RWPE1 (cell line): ENCODE results near the gene CAMK2D.
A peak's percentile ranks its signal among the peaks of the same experiment; 100 is the strongest.

Source experiments
- CTCF ChIA-PET: fragments of 350-600 bp; sonication (Branson Sonifier 250); formaldehyde crosslinking; extraction: SDS; loops from one replicate; lab custom pipeline; 2021; lab: Yijun Ruan, JAX
- POLR2A ChIA-PET: fragments of 400-600 bp; formaldehyde crosslinking; extraction: SDS; loops from one replicate; lab custom pipeline; 2020; ENCODE audit warnings: antibody characterized with exemption; ENCODE audit not compliant: low non-redundant PET; lab: Yijun Ruan, JAX
- DNase-seq: peaks from one replicate; pipeline ENCODE4 v3.0.0; 2012; ENCODE audit warnings: low spot score
- H3K27ac ChIP-seq: fragments of 450-650 bp; 2 replicates; pipeline ENCODE4 v1.5.1; 2017
- TF ChIP-seq, protein P1 (sequence below): fragments of 450-650 bp; conservative IDR thresholded peaks from 2 replicates; pipeline ENCODE4 v1.5.1; 2017; ENCODE audit warnings: low read depth, mild to moderate bottlenecking

Gene CAMK2D

DNA sequence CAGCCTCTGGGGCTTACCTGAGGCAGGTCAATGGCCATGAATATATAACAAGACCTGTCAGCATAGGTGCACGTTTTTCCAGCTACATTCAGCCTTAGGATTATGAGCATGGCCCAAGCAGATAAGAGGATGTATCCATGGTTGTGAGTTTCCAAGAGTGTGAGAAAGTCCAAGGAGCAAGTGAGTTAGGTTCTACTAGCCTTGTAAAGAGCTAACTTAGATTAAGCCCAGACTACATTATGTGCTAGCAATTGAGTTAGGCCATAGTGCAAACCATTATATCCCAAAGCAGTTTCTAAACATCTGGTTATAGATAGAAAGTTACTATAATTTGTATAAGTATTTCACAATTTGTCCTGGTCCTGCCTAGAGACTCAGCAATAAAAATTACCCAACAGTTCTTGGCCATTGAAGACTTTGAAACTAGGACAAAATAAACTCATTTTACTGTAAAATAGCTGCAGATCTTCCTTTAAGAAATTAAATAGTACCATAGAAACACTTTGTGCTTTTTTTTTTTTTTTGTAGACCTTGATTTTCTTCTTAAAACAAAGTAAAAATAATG is 312.0 kb downstream of the CAMK2D start:
- H3K27ac ChIP-seq, result no peak overlapping the region; the same call in 1 of the 2 replicates
- POLR2A ChIA-PET, result no interaction called here
- no peak for DNase-seq
- TF ChIP-seq, protein P1, sequence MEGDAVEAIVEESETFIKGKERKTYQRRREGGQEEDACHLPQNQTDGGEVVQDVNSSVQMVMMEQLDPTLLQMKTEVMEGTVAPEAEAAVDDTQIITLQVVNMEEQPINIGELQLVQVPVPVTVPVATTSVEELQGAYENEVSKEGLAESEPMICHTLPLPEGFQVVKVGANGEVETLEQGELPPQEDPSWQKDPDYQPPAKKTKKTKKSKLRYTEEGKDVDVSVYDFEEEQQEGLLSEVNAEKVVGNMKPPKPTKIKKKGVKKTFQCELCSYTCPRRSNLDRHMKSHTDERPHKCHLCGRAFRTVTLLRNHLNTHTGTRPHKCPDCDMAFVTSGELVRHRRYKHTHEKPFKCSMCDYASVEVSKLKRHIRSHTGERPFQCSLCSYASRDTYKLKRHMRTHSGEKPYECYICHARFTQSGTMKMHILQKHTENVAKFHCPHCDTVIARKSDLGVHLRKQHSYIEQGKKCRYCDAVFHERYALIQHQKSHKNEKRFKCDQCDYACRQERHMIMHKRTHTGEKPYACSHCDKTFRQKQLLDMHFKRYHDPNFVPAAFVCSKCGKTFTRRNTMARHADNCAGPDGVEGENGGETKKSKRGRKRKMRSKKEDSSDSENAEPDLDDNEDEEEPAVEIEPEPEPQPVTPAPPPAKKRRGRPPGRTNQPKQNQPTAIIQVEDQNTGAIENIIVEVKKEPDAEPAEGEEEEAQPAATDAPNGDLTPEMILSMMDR, result no peak
- CTCF ChIA-PET, result no interaction called here

DNA sequence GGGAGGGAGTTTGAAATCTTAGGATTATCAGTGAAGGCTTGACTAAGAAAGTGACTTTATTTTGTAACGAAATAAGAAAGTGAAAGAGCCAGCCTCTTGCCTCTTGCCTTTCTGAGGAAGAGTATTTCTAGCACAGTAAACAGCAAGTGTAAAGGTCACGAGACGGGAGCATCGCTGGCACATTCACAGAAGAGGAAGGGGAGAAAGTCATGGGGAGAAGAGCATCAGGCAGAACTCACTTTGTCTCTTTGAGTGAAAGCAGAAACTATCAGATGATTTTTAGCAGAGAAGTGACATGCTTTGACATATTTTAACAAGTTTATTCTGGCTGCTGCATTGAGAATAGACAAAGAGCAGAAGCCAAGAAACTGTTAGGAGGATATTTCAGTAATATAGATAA is 313.8 kb downstream of the CAMK2D start:
- POLR2A ChIA-PET, result no interaction called here
- DNase-seq, result no peak
- CTCF ChIA-PET, result no interaction called here
- TF ChIP-seq, protein P1, result no peak
- no peak overlapping the region for H3K27ac ChIP-seq

DNA sequence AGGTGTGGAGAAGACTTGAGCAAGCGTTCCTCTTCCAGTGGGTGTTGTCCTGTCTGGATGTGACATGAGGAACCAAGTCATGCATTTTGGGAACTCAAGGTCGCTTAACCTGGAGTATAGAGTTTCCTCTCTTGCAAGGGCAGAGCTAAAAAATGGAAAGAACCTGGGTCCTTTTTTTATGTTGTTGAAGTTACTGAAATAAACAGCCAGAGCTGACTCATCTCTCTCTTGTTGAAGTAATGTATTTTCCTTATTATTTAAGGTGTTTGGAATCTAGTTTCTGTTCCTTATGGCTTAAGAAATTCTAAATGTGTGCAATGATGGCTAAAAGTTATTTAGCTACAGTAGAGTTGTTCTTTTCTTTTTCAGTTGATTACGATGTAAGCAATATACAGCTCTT is 314.5 kb downstream of the CAMK2D start:
- H3K27ac ChIP-seq, result no peak overlapping the region
- DNase-seq, result no peak
- ChIA-PET CTCF (no interaction called here), POLR2A (no interaction called here)
- TF ChIP-seq, protein P1, result no peak

DNA sequence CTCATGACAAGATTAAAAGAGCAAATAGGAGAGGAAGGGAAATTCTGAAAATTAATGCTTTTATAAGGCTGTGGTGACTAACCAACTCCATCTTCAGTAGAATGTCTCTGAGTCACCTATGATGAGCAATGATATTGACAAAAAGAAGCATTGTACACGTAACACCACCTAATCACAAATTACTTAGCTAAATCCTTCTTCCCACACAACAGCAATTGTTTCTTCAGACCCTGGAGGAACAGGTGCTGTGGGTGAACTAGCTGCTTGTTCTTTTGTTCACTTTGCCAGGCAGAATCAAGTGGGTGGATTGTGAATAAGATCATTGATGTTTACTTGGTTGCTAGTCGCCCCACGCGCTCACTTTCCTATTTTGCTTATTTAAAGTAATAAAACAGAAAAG is 315.5 kb downstream of the CAMK2D start:
- TF ChIP-seq, protein P1, result no peak
- DNase-seq, result peak; percentile 66
- H3K27ac ChIP-seq, result no peak overlapping the region
- ChIA-PET POLR2A (no interaction called here), CTCF (interaction anchor here (0.7 to 0.9 kb wide), 2 partner anchors 51 to 315 kb away, joined by 3 to 5 read pairs; no protein-coding TSS in a partner anchor)

DNA sequence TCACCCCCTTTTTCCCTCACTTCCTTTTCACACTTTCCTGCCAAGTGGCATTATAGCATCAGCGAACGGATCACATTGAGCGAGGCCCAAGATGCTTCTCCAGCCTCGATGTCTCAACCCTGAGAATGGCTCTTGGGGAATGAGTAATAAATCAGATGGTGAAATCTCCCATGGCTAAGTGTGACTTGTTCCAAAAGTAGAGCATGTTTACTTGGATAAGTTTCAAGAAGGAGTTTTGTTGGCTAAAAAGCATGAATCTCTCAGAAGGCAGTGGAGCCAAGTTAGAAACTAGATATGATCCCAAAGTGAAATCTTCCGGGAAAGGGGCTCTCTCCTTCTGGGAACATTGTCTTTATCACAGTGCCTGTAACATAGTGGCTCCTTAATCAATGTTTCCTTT is 316.3 kb downstream of the CAMK2D start:
- peak; percentile 36 for DNase-seq
- ChIA-PET CTCF (no interaction called here), POLR2A (no interaction called here)
- H3K27ac ChIP-seq, result no peak overlapping the region
- TF ChIP-seq, protein P1, result no peak

DNA sequence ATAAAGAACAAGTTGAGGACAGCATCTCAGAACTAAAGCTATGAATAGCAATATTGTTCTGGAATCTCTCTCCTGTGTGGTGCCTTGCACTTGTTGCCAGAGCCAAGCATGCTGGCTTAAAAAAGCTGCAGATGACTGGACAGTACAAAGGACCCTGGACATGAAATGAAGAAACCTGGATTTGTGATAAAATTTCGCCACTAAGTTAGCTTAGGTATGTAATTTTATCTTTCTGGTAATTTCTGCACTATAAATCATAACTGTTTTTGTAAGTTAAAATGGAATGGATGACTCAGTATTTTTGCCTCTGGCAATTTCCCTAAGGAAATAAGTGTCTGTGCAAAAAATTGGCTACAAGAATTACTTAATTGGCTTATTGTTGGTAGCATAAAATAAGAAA is 317.2 kb downstream of the CAMK2D start:
- POLR2A ChIA-PET, result no interaction called here
- DNase-seq, result no peak
- no peak overlapping the region for H3K27ac ChIP-seq
- CTCF ChIA-PET, result no interaction called here
- TF ChIP-seq, protein P1, result no peak

DNA sequence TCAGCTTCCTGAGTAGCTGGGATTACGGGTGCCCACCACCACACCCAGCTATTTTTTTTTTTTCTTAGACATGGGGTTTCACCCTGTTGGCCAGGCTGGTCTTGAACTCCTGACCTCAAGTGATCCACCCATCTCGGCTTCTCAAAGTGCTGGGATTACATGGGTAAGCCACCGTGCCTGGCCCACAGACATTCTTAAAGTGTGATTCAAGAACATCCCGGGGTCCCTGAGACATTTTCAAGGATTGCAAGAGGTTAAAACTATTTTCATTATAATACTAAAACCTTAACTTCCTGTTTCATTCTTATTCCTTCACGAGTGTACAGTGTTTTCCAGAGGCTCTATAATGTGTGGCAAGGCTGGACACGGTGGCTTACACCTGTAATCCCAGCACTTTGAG is 318.7 kb downstream of the CAMK2D start:
- CTCF ChIA-PET, result no interaction called here
- TF ChIP-seq, protein P1, result no peak
- no peak for DNase-seq
- POLR2A ChIA-PET, result no interaction called here
- no peak overlapping the region for H3K27ac ChIP-seq
